Activated gamma-delta T cell (primary cell): ENCODE measurements around the gene FLNA.
"Not testable (repeated sequence)": the region's sequence is repeated elsewhere in the genome, so short reads cannot be mapped to it uniquely, and the experiment has no call there.

Experiments
- DNase-seq: peaks from one replicate; lab custom pipeline; 2025; lab: John Stamatoyannopoulos, UW

The FLNA gene

GRCh38 chrX:154360155-154360713 is 14.2 kb downstream of the FLNA start:
- no peak for DNase-seq

DNA sequence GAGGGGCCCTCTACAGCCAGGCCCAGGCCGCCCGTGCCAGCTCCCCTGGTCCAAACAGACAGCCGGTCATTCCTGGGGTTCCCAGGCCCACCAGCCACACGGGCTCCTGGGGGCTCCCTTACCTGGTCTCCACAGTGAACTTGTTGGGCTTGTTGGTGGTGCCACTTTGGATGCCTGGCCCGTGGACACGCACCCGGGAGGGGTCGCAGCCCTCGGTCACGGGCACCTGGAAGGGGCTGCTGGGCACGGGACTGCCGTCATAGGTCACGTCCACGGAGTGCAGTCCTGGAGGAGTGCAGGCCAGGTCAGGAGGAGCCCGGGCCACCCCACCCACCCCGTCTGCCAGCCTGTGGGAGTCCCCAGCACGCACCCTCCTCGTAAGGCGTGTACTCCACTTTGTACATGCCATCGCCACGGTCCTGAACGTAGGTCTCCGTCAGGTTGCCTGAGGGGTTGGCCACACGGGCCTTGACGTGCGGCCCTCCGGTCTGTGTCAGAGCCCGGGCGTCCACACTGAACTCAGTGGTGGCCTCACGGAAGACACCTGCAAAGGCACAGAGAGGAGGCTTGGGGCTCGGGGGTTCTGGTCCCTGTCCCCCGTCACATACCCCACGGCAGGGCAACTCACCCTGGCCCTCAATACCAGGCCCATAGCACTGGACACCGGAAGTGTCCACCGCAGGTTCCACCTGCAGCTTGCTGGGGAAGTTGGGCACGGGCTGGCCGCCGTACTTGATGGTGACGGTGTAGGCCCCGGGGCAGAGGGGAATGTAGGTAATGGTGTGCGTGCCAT is 14.9 kb downstream of the FLNA start:
- no peak for DNase-seq

GRCh38 chrX:154358829-154359228 is 15.6 kb downstream of the FLNA start:
- no peak for DNase-seq

GRCh38 chrX:154358011-154358410 is 16.4 kb downstream of the FLNA start:
- DNase-seq, result no peak

DNA sequence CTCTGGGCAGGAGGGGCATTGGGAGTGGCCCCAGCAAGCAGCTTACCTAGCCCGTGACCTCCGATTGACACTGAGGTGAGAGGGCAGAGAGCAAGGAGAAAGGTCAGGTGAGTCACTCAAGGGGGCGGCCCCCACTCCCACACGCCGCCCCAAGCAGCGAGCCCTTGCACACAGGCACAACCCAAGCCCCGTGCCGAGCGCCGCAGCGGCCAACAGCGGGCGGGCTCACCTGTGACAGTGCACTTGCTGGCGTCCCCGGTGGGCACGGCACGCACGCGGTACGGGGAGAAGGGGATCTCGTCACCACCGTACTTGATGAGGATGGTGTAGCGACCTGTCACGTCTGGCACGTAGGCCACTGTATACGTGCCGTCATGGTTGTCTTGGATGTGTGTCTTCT is 17.2 kb downstream of the FLNA start:
- DNase-seq, result no peak

GRCh38 chrX:154356596-154356995 is 17.8 kb downstream of the FLNA start:
- DNase-seq, result no peak

DNA sequence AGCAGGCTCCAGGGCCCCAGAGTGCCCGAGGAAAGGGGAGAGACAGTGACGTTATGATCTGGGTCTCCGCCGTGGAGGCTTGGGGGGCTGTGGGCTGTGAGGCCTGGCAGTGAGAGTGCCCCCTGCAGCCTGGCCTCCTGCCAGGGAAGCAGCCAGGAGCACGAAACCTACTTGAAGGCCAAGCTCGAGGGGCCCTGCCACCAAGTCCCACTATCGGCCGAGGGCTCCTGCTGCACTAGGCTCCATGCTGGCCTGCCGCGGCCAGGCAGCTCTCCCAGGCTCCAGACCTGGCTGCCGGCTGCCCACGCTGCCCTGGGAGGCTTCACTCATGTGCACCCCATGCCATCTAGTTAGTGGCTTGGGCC is 18.7 kb downstream of the FLNA start:
- DNase-seq, result no peak

DNA sequence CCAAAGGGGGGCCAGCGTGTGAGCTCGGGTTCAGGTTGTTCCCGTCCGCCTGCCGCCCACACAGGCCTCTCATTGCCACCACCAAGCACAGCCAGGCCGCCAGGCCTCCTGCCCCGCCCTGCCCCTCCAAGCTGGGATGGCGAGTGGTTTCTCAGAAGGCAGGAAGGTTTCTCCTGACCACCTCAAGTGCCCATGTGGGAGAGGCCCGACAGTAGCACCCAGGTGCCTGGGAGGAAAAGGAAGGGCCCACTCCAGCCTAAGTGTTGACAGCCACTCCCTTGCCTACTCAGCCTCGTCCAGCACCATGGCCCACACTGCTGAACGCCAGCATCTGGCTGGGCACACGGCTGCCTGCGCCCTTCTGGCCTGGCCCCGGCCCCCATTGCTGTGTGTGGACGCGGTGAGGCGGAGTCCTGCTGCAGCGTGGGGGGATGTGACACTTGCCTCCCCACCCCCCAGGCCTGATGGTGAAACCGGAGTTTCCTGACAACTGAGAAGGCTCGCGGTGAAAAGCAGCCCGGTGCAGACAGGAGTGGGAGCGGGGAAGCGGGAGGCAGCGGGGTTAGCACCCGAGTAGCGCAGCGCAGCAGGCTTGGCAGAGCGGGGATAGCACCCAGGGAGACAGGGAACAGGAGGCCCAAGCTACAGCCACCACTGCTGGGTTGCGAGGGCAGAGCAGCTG is 19.2 kb downstream of the FLNA start:
- no peak for DNase-seq

- no peak for DNase-seq
Measured at GRCh38 chrX:154354516-154354915, 19.9 kb downstream of the FLNA start.

DNA sequence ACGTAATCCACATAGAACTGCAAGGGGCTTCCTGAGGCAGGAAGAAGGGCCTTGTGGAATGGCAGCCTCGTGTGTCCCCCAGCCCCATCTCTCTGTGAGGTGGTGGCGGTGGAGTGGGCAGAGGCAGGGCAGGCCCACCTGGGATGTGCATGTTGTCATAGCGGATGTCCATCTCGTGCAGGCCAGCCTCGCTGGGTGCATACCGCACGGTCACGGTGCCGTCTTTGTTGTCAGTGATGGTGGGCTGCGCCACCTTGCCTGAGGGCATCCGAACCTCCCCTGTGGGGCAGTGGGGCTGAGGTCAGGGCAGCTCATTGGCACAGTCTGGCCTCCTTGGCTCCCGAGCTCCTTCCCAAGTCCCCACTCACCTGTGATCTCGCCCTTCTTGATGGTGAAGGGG is 20.4 kb downstream of the FLNA start:
- no peak for DNase-seq

DNA sequence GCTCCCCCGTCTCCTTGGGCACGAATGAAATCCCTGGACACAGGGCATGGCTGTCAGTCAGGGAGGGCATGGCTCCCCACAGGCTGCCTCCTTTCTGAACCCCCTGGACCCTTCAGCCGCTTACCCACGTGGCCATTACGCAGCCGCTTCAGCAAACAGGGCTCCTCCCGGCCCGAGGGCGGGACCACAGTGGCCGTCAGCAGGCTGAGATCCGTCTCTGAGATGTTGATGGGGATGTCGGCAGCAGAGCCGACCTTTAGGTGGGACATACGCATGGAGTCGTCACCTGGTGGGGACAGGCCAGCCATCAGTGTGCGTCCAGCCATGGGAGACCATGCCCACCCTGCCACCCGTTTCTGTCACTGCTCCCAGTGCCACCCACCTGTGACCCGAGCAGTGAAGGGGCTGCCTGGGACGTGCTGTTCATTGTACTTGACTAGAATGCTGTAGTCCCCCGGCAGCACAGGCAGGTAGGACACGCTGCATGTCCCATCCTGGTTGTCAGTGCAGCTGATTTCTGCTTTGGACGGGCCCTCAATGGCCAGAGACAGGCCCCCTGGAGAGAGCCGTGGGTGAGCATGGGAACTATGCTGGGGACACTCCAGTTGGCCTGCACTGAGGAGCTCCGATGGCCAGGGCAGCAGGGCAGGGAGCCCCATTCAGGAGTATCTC is 21.1 kb downstream of the FLNA start:
- no peak for DNase-seq

- DNase-seq, result no peak
Measured at GRCh38 chrX:154352466-154352865, 22.0 kb downstream of the FLNA start.

DNA sequence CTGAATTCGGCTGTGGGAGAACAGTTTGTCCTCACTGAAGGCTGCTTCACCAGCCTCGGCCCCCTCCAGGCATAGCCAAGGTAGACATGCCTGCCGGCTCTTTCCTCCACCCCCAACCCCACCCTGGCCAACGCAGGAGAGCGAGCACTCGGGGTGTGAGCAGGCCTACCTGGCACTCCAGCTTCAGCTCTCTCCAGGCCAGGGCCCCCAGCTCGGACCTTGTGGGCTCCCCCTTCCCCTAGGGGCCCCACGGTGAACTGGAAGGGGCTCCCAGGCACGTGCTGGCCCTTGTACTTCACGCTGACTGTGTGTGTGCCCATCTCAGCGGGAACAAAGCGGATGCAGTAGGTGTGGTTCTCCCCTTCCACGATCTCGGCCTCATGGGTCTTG is 22.4 kb downstream of the FLNA start:
- DNase-seq, result no peak

- DNase-seq, result peak; percentile 48
Measured at GRCh38 chrX:154351183-154352011, 23.0 kb downstream of the FLNA start.

- DNase-seq, result no peak
Measured at GRCh38 chrX:154350429-154351182, 23.8 kb downstream of the FLNA start.

- no peak for DNase-seq
Measured at GRCh38 chrX:154349979-154350378, 24.5 kb downstream of the FLNA start.

DNA sequence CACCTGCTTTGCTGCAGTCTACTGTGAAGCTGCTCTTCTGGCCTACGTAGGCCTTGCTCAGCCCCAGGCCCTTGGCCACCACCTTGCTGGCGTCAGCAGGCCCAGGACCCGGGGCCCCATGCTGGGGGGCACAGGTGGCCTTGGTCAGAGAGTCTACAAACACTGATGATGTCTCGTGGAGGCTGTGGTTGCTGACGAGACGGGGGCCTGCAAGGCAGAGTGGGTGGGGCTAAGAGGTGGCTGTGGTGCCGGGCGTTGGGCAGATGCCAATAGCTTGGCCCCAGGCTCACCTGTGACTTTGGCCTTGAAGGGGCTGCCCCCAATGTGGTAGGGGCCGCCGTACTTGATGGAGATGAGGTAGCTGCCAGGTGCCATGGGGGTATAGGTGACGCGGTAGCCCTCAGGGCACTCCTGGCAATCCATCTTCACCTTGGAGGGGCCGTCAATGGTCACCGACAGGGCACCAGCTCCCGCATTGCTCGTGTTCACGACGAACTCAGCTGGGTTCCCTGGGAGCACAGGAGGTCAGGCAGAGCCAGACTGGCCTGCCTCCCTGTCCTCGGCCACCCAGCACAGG is 25.0 kb downstream of the FLNA start:
- DNase-seq, result no peak

- no peak for DNase-seq
Measured at GRCh38 chrX:154348646-154349358, 25.6 kb downstream of the FLNA start.

DNA sequence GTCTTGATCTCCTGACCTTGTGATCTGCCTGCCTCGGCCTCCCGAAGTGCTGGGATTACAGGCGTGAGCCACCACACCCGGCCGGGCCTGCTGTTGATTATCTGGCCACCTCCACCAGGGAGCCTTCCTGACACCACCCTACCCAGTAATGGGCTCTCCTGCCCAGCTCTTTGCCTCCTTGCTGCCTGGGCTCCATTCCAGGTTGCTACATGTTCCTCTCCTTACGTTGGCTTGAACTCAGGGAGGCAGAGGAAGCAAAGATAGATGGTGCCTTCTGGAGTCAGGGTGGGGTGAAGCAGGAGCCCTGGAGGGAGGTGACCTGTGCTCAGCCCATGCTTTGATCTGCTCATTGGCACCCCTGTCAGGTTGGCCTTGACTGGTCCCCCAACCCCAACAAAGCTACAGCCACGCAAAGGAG is 26.3 kb downstream of the FLNA start:
- no peak for DNase-seq

GRCh38 chrX:154343620-154344019 is 30.8 kb downstream of the FLNA start:
- DNase-seq, result not testable (repeated sequence)
